SK-N-SH treated with all-trans-retinoic acid at 6 μM for 48 hours (cell line): ENCODE data around the gene MIS18A.

Source experiments
- ARNTL ChIP-seq: fragments of 450-650 bp; formaldehyde crosslinking; IDR thresholded peaks from 2 replicates; pipeline ENCODE4 v1.5.0; 2020; ENCODE audit warnings: low read depth, mild to moderate bottlenecking, moderate library complexity, borderline replicate concordance
- BACH2 ChIP-seq: fragments of 250-450 bp; sonication (Bioruptor Pico); IDR thresholded peaks from 2 replicates; pipeline ENCODE4 v1.9.0; 2021; ENCODE audit warnings: mild to moderate bottlenecking, borderline replicate concordance
- CREB5 ChIP-seq: fragments of 250-450 bp; sonication (Bioruptor Pico); IDR thresholded peaks from 2 replicates; pipeline ENCODE4 v1.5.1; 2020; ENCODE audit warnings: low read depth, mild to moderate bottlenecking, moderate library complexity
- ESRRG ChIP-seq: fragments of 250-450 bp; sonication (Bioruptor Pico); IDR thresholded peaks from 2 replicates; pipeline ENCODE4 v1.6.1; 2021; ENCODE audit warnings: mild to moderate bottlenecking
- PATZ1 ChIP-seq: fragments of 250-450 bp; sonication (Bioruptor Pico); IDR thresholded peaks from 2 replicates; pipeline ENCODE4 v1.8.0; 2020; ENCODE audit warnings: mild to moderate bottlenecking, moderate library complexity, borderline replicate concordance
- PPARA ChIP-seq: fragments of 250-450 bp; sonication (Bioruptor Pico); IDR thresholded peaks from 2 replicates; pipeline ENCODE4 v1.5.0; 2020; ENCODE audit warnings: mild to moderate bottlenecking, borderline replicate concordance
- RARB ChIP-seq: fragments of 250-450 bp; sonication (Bioruptor Pico); IDR thresholded peaks from 2 replicates; pipeline ENCODE4 v1.8.0; 2021; ENCODE audit warnings: mild to moderate bottlenecking, moderate library complexity
- TOX ChIP-seq: fragments of 250-450 bp; sonication (Bioruptor Pico); IDR thresholded peaks from 2 replicates; pipeline ENCODE4 v1.8.0; 2021; ENCODE audit warnings: mild to moderate bottlenecking, moderate library complexity, borderline replicate concordance
- TSHZ2 ChIP-seq: fragments of 250-450 bp; sonication (Bioruptor Pico); IDR thresholded peaks from 2 replicates; pipeline ENCODE4 v1.5.0; 2020; ENCODE audit warnings: mild to moderate bottlenecking, moderate library complexity
- ZFP30 ChIP-seq: fragments of 450-650 bp; formaldehyde crosslinking; IDR thresholded peaks from 2 replicates; pipeline ENCODE4 v1.5.0; 2022; ENCODE audit warnings: mild to moderate bottlenecking, moderate library complexity
- ZNF70 ChIP-seq: fragments of 450-650 bp; formaldehyde crosslinking; IDR thresholded peaks from 2 replicates; pipeline ENCODE4 v1.5.0; 2020; ENCODE audit warnings: mild to moderate bottlenecking, moderate library complexity
- ZNF8 ChIP-seq: fragments of 450-650 bp; formaldehyde crosslinking; IDR thresholded peaks from 2 replicates; pipeline ENCODE4 v1.5.0; 2020; ENCODE audit warnings: mild to moderate bottlenecking, moderate library complexity

GRCh38 chr21:32299695-32300094 lies 20.8 kb upstream of the MIS18A start:
- no peak for TF ChIP-seq CREB5 (CRISPR knock-in tag)
- TF ChIP-seq PPARA: no peak
- TF ChIP-seq RARB (CRISPR knock-in tag): no peak
- no peak for TF ChIP-seq TOX
- TF ChIP-seq BACH2 (CRISPR knock-in tag): no peak
- TF ChIP-seq ZNF70: no peak
- TF ChIP-seq ESRRG: no peak
- no peak for TF ChIP-seq ARNTL (CRISPR knock-in tag)
- TF ChIP-seq ZNF8 (CRISPR knock-in tag): no peak
- no peak for TF ChIP-seq TSHZ2 (CRISPR knock-in tag)
- no peak for TF ChIP-seq PATZ1 (CRISPR knock-in tag)
- no peak for TF ChIP-seq ZFP30 (CRISPR knock-in tag)
